HK-2 (cell line): ENCODE measurements around the gene CNTN6.

ENCODE experiments used
- DNase-seq: peaks from one replicate; pipeline ENCODE4 v3.0.0-alpha.2; 2018; ENCODE audit not compliant: unreplicated experiment

Gene CNTN6

GRCh38 chr3:1406250-1406649 is 313.4 kb downstream of the CNTN6 start:
- DNase-seq, result no peak

- no peak for DNase-seq
Measured at GRCh38 chr3:1421577-1421976, 328.8 kb downstream of the CNTN6 start.

- DNase-seq, result no peak
Measured at GRCh38 chr3:1423566-1424089, 330.8 kb downstream of the CNTN6 start.

GRCh38 chr3:1439395-1439794 is 346.6 kb downstream of the CNTN6 start:
- DNase-seq, result peak; percentile 18

- DNase-seq, result no peak
Measured at GRCh38 chr3:1442271-1442670, 349.4 kb downstream of the CNTN6 start.

GRCh38 chr3:1444195-1444594 is 351.4 kb downstream of the CNTN6 start:
- no peak for DNase-seq

- DNase-seq, result no peak
Measured at GRCh38 chr3:1446531-1446930, 353.7 kb downstream of the CNTN6 start.

GRCh38 chr3:1447452-1447851 is 354.6 kb downstream of the CNTN6 start:
- no peak for DNase-seq

- no peak for DNase-seq
Measured at GRCh38 chr3:1448443-1448842, 355.6 kb downstream of the CNTN6 start.
